SK-N-SH treated with all-trans-retinoic acid at 6 μM for 48 hours (cell line): ENCODE data around the gene YEATS2.

ENCODE experiments used
- ARNTL ChIP-seq: fragments of 450-650 bp; formaldehyde crosslinking; IDR thresholded peaks from 2 replicates; pipeline ENCODE4 v1.5.0; 2020; ENCODE audit warnings: low read depth, mild to moderate bottlenecking, moderate library complexity, borderline replicate concordance
- CSDC2 ChIP-seq: fragments of 250-450 bp; sonication (Bioruptor Pico); IDR thresholded peaks from 2 replicates; pipeline ENCODE4 v1.5.0; 2020; ENCODE audit warnings: mild to moderate bottlenecking, moderate library complexity
- ESRRG ChIP-seq: fragments of 250-450 bp; sonication (Bioruptor Pico); IDR thresholded peaks from 2 replicates; pipeline ENCODE4 v1.6.1; 2021; ENCODE audit warnings: mild to moderate bottlenecking
- ISL1 ChIP-seq: fragments of 250-450 bp; sonication (Bioruptor Pico); IDR thresholded peaks from 2 replicates; pipeline ENCODE4 v2.1.2; 2022; ENCODE audit warnings: mild to moderate bottlenecking, moderate library complexity
- RARB ChIP-seq: fragments of 250-450 bp; sonication (Bioruptor Pico); IDR thresholded peaks from 2 replicates; pipeline ENCODE4 v1.8.0; 2021; ENCODE audit warnings: mild to moderate bottlenecking, moderate library complexity
- SNAI2 ChIP-seq: fragments of 250-450 bp; sonication (Bioruptor Pico); IDR thresholded peaks from 2 replicates; pipeline ENCODE4 v1.5.0; 2020; ENCODE audit warnings: mild to moderate bottlenecking, moderate library complexity
- ZC3H10 ChIP-seq: fragments of 250-450 bp; sonication (Bioruptor Pico); IDR thresholded peaks from 2 replicates; pipeline ENCODE4 v1.5.1; 2021; ENCODE audit warnings: mild to moderate bottlenecking, moderate library complexity
- ZFP3 ChIP-seq: fragments of 250-450 bp; sonication (Bioruptor Pico); IDR thresholded peaks from 2 replicates; pipeline ENCODE4 v1.5.0; 2020; ENCODE audit warnings: mild to moderate bottlenecking, moderate library complexity
- ZFP30 ChIP-seq: fragments of 450-650 bp; formaldehyde crosslinking; IDR thresholded peaks from 2 replicates; pipeline ENCODE4 v1.5.0; 2022; ENCODE audit warnings: mild to moderate bottlenecking, moderate library complexity
- ZNF565 ChIP-seq: fragments of 450-650 bp; formaldehyde crosslinking; conservative IDR thresholded peaks from 2 replicates; pipeline ENCODE4 v1.5.0; 2020; ENCODE audit warnings: low read depth, mild to moderate bottlenecking, moderate library complexity
- ZNF70 ChIP-seq: fragments of 450-650 bp; formaldehyde crosslinking; IDR thresholded peaks from 2 replicates; pipeline ENCODE4 v1.5.0; 2020; ENCODE audit warnings: mild to moderate bottlenecking, moderate library complexity
- TF ChIP-seq, protein P1 (sequence below): fragments of 250-450 bp; sonication (Bioruptor Pico); IDR thresholded peaks from 2 replicates; pipeline ENCODE4 v1.8.0; 2020; ENCODE audit warnings: mild to moderate bottlenecking, moderate library complexity, borderline replicate concordance

DNA sequence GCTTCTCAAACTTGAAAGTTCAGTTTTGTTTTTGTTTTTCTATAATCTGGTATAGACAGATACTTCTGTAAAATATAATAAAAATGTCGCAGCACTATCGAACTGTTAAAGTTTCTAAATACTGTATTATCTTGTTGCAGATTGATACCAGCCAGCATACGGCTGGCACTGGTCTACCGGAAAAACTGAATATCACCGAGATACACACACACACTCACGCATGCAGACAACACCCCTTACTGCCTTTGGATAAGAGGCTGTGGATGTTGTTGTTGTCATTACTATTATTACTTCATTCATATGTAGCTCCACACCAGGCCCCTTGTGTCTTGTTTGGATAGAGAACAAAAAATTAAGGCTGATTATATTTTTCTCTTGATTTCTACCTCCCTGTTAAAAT lies 95.4 kb downstream of the YEATS2 start:
- TF ChIP-seq ZC3H10 (no peak), ISL1 (CRISPR knock-in tag) (no peak), ZNF70 (CRISPR knock-in tag) (no peak), ZNF565 (CRISPR knock-in tag) (no peak), ESRRG (CRISPR knock-in tag) (no peak), ZFP3 (CRISPR knock-in tag) (no peak), ARNTL (no peak), RARB (CRISPR knock-in tag) (no peak), ZFP30 (CRISPR knock-in tag) (no peak), CSDC2 (CRISPR knock-in tag) (no peak), SNAI2 (CRISPR knock-in tag) (no peak)
- TF ChIP-seq, protein P1, sequence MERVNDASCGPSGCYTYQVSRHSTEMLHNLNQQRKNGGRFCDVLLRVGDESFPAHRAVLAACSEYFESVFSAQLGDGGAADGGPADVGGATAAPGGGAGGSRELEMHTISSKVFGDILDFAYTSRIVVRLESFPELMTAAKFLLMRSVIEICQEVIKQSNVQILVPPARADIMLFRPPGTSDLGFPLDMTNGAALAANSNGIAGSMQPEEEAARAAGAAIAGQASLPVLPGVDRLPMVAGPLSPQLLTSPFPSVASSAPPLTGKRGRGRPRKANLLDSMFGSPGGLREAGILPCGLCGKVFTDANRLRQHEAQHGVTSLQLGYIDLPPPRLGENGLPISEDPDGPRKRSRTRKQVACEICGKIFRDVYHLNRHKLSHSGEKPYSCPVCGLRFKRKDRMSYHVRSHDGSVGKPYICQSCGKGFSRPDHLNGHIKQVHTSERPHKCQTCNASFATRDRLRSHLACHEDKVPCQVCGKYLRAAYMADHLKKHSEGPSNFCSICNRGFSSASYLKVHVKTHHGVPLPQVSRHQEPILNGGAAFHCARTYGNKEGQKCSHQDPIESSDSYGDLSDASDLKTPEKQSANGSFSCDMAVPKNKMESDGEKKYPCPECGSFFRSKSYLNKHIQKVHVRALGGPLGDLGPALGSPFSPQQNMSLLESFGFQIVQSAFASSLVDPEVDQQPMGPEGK (CRISPR knock-in tag), result no peak
